Left ventricle myocardium inferior (tissue), 1 donor: ENCODE results near the gene SSTR3. TPM values are rescaled to one million over a fixed set of nuclear protein-coding genes. Genes with fewer than 3 reads are reported as not detected.
A peak's percentile ranks its signal among the peaks of the same experiment; 100 is the strongest.

Source experiments
- DNase-seq: peaks from one replicate; pipeline ENCODE4 v3.0.0-alpha.2; 2020
- H3K27ac ChIP-seq: fragments of 200-600 bp; replicated peaks from 2 replicates; pipeline ENCODE4 v1.8.0; 2021
- H3K27me3 ChIP-seq: fragments of 200-600 bp; 2 replicates; pipeline ENCODE4 v1.8.0; 2021; ENCODE audit warnings: low read depth
- H3K36me3 ChIP-seq: fragments of 200-600 bp; 2 replicates; pipeline ENCODE4 v1.8.0; 2021
- H3K4me1 ChIP-seq: fragments of 200-600 bp; 2 replicates; pipeline ENCODE4 v1.8.0; 2021
- H3K4me3 ChIP-seq: fragments of 200-600 bp; 2 replicates; pipeline ENCODE4 v1.8.0; 2021; ENCODE audit warnings: mild to moderate bottlenecking, moderate library complexity
- H3K9me3 ChIP-seq: fragments of 200-600 bp; replicated peaks from 2 replicates; pipeline ENCODE4 v1.8.0; 2021
- CTCF ChIP-seq: fragments of 200-600 bp; IDR thresholded peaks from 2 replicates; pipeline ENCODE4 v1.8.0; 2021; ENCODE audit warnings: antibody characterized with exemption, mild to moderate bottlenecking, borderline replicate concordance
- intact Hi-C: fragments of 100-400 bp; cut with micrococcal nuclease; formaldehyde crosslinking; loops from one replicate; pipeline ENCODE4 v1.11.0; 2022
- total RNA-seq: library from RNA; stranded (reverse); fragmentation: NEBNext Ultra II Directional; extraction: Animal tissue kit (Norgen Biotek cat#: 25700); gene quantifications from one replicate; pipeline ENCODE4 v1.2.1, GENCODE V29; 2021
- donor health status: DM: no; HTN: yes; CAD: no; lungs with severe emphysema.

SSTR3 gene
- total RNA-seq, 1 donor from 2014 or later: not detected

- H3K4me1 ChIP-seq: no peaks in the 10 kb centered on the region
Measured at GRCh38 chr22:37231406-37232139, 19.3 kb upstream of the SSTR3 start.

GRCh38 chr22:37230673-37231405 is 18.6 kb upstream of the SSTR3 start:
- DNase-seq: no peak
- intact Hi-C loops: no loop called here
- no peak overlapping the region for H3K4me3 ChIP-seq
- no peaks in the 10 kb centered on the region for H3K9me3 ChIP-seq
- H3K27me3 ChIP-seq: peaks cover 84% of the 10 kb centered on the region
- no peak for TF ChIP-seq CTCF
- H3K36me3 ChIP-seq: no peaks in the 10 kb centered on the region
- H3K27ac ChIP-seq: no peak overlapping the region
- H3K4me1 ChIP-seq: no peaks in the 10 kb centered on the region

More at GRCh38 chr22:37231406-37232139, 19.3 kb upstream of the SSTR3 start:
- H3K27ac ChIP-seq: no peak overlapping the region
- no peaks in the 10 kb centered on the region for H3K36me3 ChIP-seq
- H3K9me3 ChIP-seq: no peaks in the 10 kb centered on the region
- no peak overlapping the region for H3K4me3 ChIP-seq
- no peak for DNase-seq
- intact Hi-C loops: no loop called here
- no peak for TF ChIP-seq CTCF
- peaks cover 84% of the 10 kb centered on the region for H3K27me3 ChIP-seq

DNA sequence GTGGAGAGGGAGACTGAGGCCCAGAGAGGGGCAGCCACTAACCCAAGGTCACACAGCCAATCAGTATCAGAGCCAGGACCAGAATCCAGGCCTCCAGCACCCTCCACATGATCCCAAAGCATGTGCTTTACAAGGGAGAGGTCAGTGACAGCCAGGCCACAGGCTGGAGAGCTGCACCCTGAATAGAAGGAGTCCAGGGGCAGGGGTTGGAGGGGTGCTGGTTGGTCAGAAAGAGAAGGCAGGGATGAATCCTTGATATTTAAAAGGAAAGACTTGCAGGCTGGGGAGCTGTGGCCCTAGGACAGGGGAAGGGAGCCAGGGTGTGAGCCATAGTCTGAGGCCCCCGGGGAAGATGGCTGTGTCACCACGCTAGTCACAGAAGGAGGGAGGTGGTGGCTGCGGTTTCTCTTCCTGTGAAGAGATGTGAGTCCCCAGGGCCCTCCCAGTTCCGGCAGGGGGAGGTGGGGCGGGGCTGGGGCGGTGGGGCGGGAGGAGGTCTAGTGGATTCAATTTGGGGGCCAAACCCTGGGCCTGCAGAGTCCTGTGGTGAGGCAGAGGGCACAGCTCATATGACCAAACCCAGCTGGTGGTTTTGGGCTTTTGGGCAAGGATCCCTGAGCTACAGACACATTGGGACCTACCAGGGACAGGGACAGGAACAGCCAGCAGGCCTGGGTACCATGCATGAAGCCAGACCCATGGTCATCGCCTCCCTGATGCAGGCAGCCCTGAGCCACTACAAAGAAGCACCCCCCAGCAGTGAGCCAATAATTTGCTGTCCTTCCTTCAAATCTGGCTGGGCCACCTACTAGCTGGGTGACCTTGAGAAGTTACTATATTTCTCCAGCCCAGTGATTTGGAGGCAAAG is 17.8 kb upstream of the SSTR3 start:
- intact Hi-C loops: no loop called here
- peak; percentile 46 for DNase-seq
- Histone ChIP-seq H3K4me3 (no peak overlapping the region), H3K27ac (no peak overlapping the region), H3K36me3 (no peaks in the 10 kb centered on the region), H3K27me3 (peaks cover 84% of the 10 kb centered on the region), H3K4me1 (no peaks in the 10 kb centered on the region), H3K9me3 (no peaks in the 10 kb centered on the region)
- no peak for TF ChIP-seq CTCF

GRCh38 chr22:37229012-37229804 is 16.9 kb upstream of the SSTR3 start:
- no peak for TF ChIP-seq CTCF
- Histone ChIP-seq H3K36me3 (no peaks in the 10 kb centered on the region), H3K4me3 (no peak overlapping the region), H3K27ac (no peak overlapping the region), H3K4me1 (no peaks in the 10 kb centered on the region), H3K9me3 (no peaks in the 10 kb centered on the region), H3K27me3 (peaks cover 84% of the 10 kb centered on the region)
- no peak for DNase-seq
- intact Hi-C loops: no loop called here
